IgD-negative memory B cell (primary cell): ENCODE results near the gene FANCC. TPM values are rescaled to one million over a fixed set of nuclear protein-coding genes. Genes with fewer than 3 reads are reported as not detected.
"Not testable (repeated sequence)": the region's sequence is repeated elsewhere in the genome, so short reads cannot be mapped to it uniquely, and the experiment has no call there.

Source experiments
- H3K27ac Mint-ChIP-seq, 3 donors: one replicate each; pipeline ENCODE4 v1.8.0; 2020 to 2022; ENCODE audit warnings: mild to moderate bottlenecking in 3 of 3, mixed read lengths in 3 of 3, moderate library complexity in 1 of 3
- H3K27me3 Mint-ChIP-seq: one replicate; pipeline ENCODE4 v1.8.0; 2021; ENCODE audit warnings: mixed read lengths
- H3K36me3 Mint-ChIP-seq: one replicate; pipeline ENCODE4 v1.8.0; 2020; ENCODE audit warnings: mild to moderate bottlenecking, mixed read lengths
- H3K4me1 Mint-ChIP-seq, 3 donors: one replicate each; pipeline ENCODE4 v1.8.0; 2020 to 2022; ENCODE audit warnings: mixed read lengths in 3 of 3, mild to moderate bottlenecking in 1 of 3
- H3K4me3 Mint-ChIP-seq, 4 donors: one replicate each; pipeline ENCODE4 v1.8.0; 2020 to 2022; ENCODE audit warnings: mild to moderate bottlenecking in 4 of 4, mixed read lengths in 4 of 4, moderate library complexity in 3 of 4
- H3K9me3 Mint-ChIP-seq, 3 donors: one replicate each; pipeline ENCODE4 v1.8.0; 2020 to 2021; ENCODE audit warnings: mixed read lengths in 3 of 3, mild to moderate bottlenecking in 1 of 3
- polyA plus RNA-seq: library from polyadenylated mRNA; unstranded; fragments of 300-500 nt; fragmentation: Illumina TruSeq; gene quantifications from one replicate; pipeline ENCODE4 v1.2.3, GENCODE V29; 2021

The FANCC gene
- polyA plus RNA-seq, 1 donor from 2014 or later = 1.5 TPM

DNA sequence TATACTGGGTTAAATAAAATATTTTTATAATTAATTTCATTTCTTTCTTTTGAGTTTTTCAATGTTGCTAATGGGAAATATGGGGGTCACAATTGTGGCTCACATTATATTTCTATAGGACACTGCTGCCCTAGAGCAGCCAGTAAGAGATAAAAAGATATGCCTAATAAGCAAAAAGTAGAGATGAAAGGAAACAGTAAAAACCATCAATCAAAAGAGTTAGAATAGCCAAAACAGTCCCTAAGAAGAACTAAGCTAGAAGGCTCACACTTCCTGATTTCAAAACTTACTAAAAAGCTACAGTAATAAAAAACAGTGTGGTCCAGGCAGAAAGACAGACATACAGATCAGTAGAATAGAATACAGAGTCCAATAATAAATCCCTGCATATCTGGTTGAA, 104.4 kb downstream of the FANCC start:
- no peaks in the 10 kb centered on the region for H3K27me3 Mint-ChIP-seq
- no peaks in the 10 kb centered on the region for H3K9me3 Mint-ChIP-seq
- no peak overlapping the region for H3K27ac Mint-ChIP-seq
- H3K4me3 Mint-ChIP-seq = no peak overlapping the region
- peaks cover 10 to 18% (median 10%) of the 10 kb centered on the region in 3 donors for H3K4me1 Mint-ChIP-seq
- H3K36me3 Mint-ChIP-seq = peaks cover 8% of the 10 kb centered on the region

DNA sequence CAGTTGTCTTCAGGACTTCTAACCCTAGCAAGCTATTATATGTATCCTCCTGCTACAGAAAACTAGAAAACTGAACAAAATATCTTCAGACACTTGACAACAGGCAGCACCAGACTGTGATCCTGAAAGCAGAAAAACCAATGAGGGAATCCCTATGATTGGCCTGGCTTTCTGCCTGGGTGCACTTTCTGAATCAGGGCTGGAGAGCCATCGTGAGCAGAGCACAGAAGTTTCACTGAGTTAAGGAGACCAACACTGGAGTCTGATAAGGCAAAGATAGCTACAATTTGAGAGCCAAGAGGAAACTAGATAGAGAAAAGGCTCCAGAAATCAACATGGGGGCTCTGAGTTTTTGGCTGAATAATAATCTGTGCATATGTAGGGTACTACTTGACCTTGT, 106.5 kb downstream of the FANCC start:
- H3K4me3 Mint-ChIP-seq = no peak overlapping the region

DNA sequence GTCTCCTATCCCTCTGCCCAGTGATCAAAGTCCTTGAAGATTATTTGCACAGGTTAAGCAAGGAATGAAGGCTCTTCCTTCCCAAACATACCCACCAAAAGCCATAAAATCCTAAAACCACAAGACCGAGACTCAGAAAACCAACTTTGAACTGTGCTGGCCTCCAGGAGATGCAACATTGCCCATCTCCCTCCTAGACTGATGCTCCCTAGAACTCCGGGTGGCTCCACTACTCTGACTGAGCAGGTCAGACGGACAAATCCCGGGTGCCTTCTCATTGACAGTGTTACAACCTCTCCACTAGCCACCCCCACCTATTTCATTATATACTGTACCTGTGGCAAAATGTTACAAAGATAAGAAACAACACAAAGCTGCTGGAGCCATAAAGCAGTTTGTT, 110.1 kb downstream of the FANCC start:
- Mint-ChIP-seq H3K36me3 (peaks cover 4% of the 10 kb centered on the region), H3K4me1 (no peaks in the 10 kb centered on the region), H3K4me3 (no peak overlapping the region), H3K9me3 (no peaks in the 10 kb centered on the region), H3K27ac (no peak overlapping the region), H3K27me3 (no peaks in the 10 kb centered on the region)

More for the DNA sequence above, 106.5 kb downstream of the FANCC start:
- H3K9me3 Mint-ChIP-seq = no peaks in the 10 kb centered on the region
- no peaks in the 10 kb centered on the region for H3K27me3 Mint-ChIP-seq
- H3K4me1 Mint-ChIP-seq = peaks cover 0 to 10% (median 3%) of the 10 kb centered on the region in 3 donors
- peaks cover 9% of the 10 kb centered on the region for H3K36me3 Mint-ChIP-seq
- H3K27ac Mint-ChIP-seq = no peak overlapping the region

DNA sequence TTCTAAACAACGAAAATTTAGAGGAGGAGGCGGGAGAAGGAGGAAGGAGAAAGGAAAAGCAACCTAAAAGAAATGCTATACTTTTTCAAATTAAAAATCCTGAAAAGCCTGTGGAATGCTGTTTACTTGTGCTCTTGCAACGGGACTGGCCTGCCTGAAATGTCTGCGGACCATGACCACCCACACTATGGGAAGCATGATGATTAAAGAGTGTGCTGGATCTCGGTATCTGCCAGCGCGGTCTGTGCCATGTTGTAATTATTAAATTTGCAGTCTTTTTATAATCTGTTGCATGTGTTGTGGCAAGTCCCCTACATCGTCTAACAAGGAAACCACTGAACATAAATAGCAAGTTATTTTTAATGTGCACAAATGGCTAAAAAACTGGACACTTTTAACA, 111.4 kb downstream of the FANCC start:
- no peaks in the 10 kb centered on the region for H3K4me1 Mint-ChIP-seq
- no peak overlapping the region for H3K4me3 Mint-ChIP-seq
- H3K9me3 Mint-ChIP-seq = no peaks in the 10 kb centered on the region
- H3K27me3 Mint-ChIP-seq = no peaks in the 10 kb centered on the region
- no peak overlapping the region for H3K27ac Mint-ChIP-seq
- peaks cover 4% of the 10 kb centered on the region for H3K36me3 Mint-ChIP-seq

DNA sequence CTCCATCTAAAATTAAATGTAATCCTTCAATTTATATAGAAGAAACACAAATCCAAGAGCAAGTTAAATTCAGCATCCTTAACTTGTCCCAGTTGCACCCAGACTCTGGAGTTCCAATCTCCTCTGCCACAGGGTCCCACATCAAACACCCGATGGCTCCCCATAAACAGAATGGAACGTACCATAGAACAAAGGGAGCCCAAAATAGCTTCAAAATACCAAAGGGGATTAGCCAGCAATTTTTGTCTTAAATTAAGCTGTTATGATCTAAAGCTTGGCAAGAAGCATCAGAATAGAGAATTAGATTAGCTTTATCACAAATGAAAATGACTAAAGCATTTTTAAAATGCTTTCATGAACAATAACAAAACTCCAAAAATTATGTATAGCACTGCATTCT, 112.8 kb downstream of the FANCC start:
- Mint-ChIP-seq H3K27ac (no peak overlapping the region), H3K27me3 (no peaks in the 10 kb centered on the region), H3K4me1 (no peaks in the 10 kb centered on the region), H3K9me3 (no peaks in the 10 kb centered on the region), H3K36me3 (peaks cover 4% of the 10 kb centered on the region), H3K4me3 (no peak overlapping the region)

DNA sequence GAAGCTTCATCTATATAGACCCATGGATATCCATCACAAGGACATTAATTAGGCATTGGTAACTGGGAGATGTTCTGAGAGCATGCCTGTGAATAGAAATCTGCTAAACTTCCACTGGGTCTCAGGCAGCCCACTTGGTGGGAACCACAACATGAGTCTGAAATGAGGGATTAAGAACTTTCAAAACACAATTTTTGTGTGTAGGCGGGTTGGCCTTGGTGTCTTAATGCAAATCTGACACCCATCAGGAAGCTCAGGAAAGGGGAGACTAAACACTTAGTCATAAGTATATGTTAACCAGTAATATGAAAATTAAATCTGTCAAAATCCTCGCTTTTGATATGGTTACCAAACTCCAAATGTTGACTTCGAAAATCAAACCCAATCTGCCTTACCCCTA, 113.2 kb downstream of the FANCC start:
- no peak overlapping the region for H3K27ac Mint-ChIP-seq
- no peak overlapping the region for H3K4me3 Mint-ChIP-seq
- no peaks in the 10 kb centered on the region for H3K4me1 Mint-ChIP-seq
- no peaks in the 10 kb centered on the region for H3K9me3 Mint-ChIP-seq
- no peaks in the 10 kb centered on the region for H3K27me3 Mint-ChIP-seq
- H3K36me3 Mint-ChIP-seq = peaks cover 4% of the 10 kb centered on the region

DNA sequence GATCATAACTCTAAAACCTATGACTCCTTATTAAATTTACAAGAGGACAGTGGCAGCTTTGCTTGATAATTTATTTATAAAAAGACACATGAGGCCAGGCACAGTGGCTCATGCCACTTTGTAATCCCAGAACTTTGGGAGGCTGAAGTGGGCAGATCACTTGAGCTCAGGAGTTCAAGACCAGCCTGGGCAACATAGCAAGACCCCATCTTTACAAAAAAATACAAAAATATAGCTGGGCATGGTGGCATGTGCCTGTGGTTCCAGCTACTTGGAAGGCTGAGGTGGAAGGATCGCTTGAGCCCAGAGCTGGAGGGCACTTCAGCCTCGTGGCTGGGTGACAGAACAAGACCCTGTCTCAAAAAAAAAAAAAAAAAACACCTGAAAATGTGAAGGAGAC, 114.5 kb downstream of the FANCC start:
- H3K36me3 Mint-ChIP-seq, H3K27me3 Mint-ChIP-seq: not testable (repeated sequence)

DNA sequence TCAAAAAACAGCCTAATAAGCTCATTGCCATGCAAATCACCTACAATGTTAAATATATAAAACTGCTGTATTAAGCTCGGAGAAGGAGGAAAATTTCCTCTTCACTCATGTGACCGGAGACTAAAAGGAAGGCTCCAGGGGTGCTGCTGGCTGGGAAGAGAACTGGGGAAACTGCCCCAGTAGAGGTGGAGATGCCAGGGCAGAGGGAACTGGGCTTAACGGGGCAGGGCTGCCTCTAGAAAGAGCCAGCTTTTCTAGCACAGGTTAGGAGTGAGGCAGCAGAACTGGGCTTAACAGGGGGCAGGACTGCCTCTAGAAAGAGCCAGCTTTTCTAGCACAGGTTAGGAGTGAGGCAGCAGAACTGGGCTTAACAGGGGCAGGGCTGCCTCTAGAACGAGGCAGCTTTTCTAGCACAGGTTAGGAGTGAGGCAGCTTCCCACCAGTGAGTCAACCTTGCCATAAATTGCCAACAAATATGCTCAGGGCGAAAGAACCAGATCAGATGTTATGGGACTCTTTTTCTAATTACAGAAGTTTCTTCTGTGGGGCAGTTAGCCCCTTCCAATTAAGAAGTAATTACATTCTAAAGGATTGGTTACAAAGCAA, 115.3 kb downstream of the FANCC start:
- no peaks in the 10 kb centered on the region for H3K9me3 Mint-ChIP-seq
- H3K27me3 Mint-ChIP-seq = no peaks in the 10 kb centered on the region
- H3K36me3 Mint-ChIP-seq = peaks cover 2% of the 10 kb centered on the region
- no peak overlapping the region for H3K4me3 Mint-ChIP-seq
- H3K4me1 Mint-ChIP-seq = no peaks in the 10 kb centered on the region
- H3K27ac Mint-ChIP-seq = no peak overlapping the region

More for the DNA sequence above, 114.5 kb downstream of the FANCC start:
- not testable (repeated sequence) for H3K4me1 Mint-ChIP-seq, H3K9me3 Mint-ChIP-seq, H3K27ac Mint-ChIP-seq, H3K4me3 Mint-ChIP-seq

DNA sequence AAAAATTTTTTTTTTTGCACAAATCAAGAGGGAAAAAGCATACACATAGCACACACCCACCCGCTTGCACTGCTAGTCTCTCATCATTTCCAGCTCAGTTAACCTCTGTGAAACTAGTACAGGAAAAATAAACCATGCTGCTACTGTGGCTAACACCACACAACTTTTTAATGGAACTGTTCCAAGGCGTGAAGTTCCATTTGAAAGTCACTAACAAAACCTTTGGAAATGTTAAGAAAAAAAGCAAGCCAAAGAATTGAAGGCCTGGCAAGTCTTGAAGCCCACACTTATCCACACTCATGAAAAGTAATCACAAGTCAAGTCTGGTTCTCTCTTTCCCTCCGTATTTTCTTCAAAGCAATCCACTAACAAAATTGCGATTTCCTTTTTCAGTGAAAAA, 116.3 kb downstream of the FANCC start:
- H3K36me3 Mint-ChIP-seq = peaks cover 2% of the 10 kb centered on the region
- H3K4me1 Mint-ChIP-seq = no peaks in the 10 kb centered on the region
- H3K27ac Mint-ChIP-seq = no peak overlapping the region
- no peaks in the 10 kb centered on the region for H3K9me3 Mint-ChIP-seq
- no peak overlapping the region for H3K4me3 Mint-ChIP-seq
- no peaks in the 10 kb centered on the region for H3K27me3 Mint-ChIP-seq

DNA sequence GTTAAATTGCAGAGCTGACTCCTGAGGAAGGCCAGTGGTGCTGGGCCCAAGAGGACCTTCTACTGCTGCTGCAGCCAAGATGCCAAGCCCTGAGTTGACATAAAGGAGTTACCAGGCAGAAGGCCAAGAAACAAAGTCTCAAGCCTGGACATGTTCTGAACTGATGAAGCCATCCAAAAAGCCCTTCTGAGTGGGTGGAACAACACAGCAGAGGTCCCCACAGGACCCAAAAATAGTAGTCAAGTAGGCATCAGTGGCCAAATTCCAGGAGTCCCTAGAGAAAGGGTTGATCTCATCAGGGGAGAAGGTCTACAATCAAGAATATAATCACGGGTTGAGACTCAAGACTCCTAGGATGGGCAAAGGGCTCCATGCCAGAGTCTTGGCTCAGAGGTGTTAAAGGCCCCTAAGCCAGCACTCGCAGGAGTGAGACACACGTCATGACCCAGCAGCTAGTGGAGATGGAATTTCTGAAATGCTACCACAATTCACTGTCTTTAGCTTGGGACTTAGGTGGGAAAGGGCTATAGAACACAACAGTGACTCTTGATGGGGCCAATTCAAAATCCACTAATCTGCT, 119.7 kb downstream of the FANCC start:
- no peaks in the 10 kb centered on the region for H3K27me3 Mint-ChIP-seq
- peaks cover 2% of the 10 kb centered on the region for H3K36me3 Mint-ChIP-seq
- no peaks in the 10 kb centered on the region for H3K9me3 Mint-ChIP-seq
- H3K27ac Mint-ChIP-seq = no peak overlapping the region
- H3K4me1 Mint-ChIP-seq = peaks cover 0 to 2% (median 0%) of the 10 kb centered on the region in 3 donors
- H3K4me3 Mint-ChIP-seq = no peak overlapping the region

DNA sequence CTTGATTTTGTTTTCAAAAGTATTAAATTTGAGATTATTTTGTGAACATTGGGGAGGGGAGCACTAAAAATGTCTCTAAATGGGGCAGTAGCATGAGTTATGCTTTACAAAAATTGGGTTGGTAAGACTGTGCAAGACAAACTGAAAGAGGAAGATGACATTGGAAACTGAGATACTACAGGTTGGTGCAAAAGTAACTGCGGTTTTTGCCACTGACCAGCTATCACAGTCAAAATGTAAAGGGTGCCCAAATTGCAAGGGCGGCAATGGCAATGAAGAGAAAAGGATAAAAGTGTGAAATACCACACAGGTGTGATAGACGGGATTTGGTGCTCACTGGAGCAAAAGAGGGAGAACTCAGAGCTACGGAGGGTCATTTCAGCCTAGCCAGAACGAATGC, 124.0 kb downstream of the FANCC start:
- Mint-ChIP-seq H3K9me3 (peaks cover 0 to 2% (median 1%) of the 10 kb centered on the region in 3 donors), H3K4me1 (peaks cover 0 to 3% (median 2%) of the 10 kb centered on the region in 3 donors), H3K27ac (no peak overlapping the region), H3K36me3 (peaks cover 7% of the 10 kb centered on the region), H3K4me3 (no peak overlapping the region), H3K27me3 (no peaks in the 10 kb centered on the region)

DNA sequence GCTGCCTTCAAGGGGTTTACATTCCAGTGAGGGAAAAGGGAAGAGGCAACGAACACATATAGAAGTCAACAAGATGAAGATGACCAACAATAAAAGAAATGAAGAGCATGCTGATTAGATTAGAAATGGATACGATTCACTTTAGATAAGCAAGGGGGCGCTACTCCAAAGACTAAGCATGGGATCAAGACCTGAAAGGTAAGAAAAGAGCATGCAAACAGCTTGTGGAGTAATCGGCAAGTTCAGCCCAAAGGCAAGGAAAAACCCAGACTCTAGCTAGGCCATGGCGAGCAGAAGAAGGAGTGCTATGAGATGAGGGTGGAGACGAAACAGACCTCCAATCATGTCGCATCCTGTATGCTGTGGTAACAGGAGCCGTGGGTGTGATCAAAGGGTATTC, 124.4 kb downstream of the FANCC start:
- Mint-ChIP-seq H3K9me3 (peaks cover 0 to 2% (median 1%) of the 10 kb centered on the region in 3 donors), H3K36me3 (peaks cover 7% of the 10 kb centered on the region), H3K27me3 (no peaks in the 10 kb centered on the region)

DNA sequence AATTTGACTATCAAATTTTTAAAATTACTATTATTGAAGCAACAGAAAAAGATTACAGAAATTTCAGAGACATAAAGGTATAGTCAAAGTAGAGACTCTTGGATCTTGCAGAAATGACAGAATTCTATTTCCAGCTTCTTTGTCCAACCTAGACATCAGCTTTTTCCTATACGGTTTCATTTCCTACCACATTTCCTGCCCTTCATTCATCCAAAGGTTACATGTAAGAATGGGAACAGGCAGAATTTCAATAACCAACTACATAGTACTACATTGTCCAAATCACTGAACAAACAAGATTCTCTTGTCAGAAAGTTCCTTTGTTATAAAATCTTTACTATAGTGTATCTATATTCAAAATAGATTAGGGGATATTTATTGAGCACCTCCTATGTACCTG, 124.9 kb downstream of the FANCC start:
- H3K4me1 Mint-ChIP-seq = peaks cover 0 to 3% (median 2%) of the 10 kb centered on the region in 3 donors
- no peaks in the 10 kb centered on the region for H3K27me3 Mint-ChIP-seq
- H3K27ac Mint-ChIP-seq = no peak overlapping the region
- peaks cover 7% of the 10 kb centered on the region for H3K36me3 Mint-ChIP-seq
- H3K9me3 Mint-ChIP-seq = peaks cover 0 to 2% (median 1%) of the 10 kb centered on the region in 3 donors
- H3K4me3 Mint-ChIP-seq = no peak overlapping the region

More for the DNA sequence above, 124.4 kb downstream of the FANCC start:
- H3K4me1 Mint-ChIP-seq = peaks cover 0 to 3% (median 2%) of the 10 kb centered on the region in 3 donors
- no peak overlapping the region for H3K27ac Mint-ChIP-seq
- no peak overlapping the region for H3K4me3 Mint-ChIP-seq

DNA sequence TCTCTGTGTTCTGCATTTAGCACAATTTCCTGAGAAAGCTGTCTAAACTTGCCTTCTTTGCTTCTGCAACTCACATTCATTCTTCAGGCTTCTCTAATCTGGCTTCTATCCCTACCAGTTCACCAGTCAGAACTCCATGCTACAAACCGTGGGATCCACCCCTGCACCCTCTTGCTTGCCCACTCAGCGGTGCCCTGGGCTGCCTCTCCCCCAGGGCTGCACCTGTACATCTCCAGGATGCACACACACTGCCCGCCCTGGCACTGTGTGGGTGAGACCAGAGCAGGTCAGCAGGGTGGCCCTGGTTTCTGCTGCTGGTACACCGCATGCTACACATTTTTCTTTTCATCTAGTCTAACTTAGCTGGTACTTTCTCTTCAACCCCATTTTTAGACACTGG, 127.1 kb downstream of the FANCC start:
- Mint-ChIP-seq H3K36me3 (peaks cover 6% of the 10 kb centered on the region), H3K27me3 (no peaks in the 10 kb centered on the region), H3K4me1 (peaks cover 0 to 3% (median 2%) of the 10 kb centered on the region in 3 donors), H3K27ac (no peak overlapping the region), H3K9me3 (peaks cover 0 to 2% (median 1%) of the 10 kb centered on the region in 3 donors), H3K4me3 (no peak overlapping the region)

DNA sequence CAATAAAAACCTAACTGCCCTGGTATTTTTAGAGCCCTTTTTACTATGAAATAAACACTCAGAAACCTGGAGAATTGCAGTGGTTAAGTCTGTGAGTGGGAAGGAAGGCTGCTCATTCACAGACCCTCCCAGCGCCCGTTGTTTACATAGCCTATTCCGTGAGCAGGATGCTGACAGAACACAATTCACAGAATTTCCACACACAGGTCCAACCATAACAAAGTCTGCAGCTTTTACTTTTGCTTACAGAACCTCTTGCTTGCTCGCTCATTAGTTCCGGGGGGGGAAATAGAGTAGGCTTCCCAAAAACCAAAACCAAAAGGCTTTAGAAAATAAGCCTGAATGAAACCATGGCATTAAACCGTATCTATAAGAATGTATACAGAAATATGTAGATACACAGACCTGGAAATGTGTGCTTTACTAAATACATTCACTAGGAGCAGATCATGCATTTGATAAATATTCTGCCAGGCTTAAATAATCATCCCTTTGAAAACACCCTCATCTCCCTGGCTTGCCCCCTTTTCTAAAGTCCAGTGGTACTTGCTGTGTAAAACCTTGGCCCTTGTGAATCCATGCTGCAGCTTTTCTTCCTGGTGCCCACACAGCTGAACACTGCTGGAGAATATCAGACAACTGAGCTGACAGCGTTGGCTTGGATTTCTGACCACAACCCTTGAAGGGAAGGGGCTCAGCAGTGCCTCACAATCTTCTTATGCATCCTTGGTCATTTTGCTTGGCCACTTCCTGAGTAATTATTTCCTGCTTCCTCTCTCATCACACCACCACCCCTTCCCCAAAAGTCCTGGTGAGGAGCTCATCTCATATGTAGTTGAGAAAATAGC, 128.0 kb downstream of the FANCC start:
- Mint-ChIP-seq H3K4me3 (no peak overlapping the region), H3K4me1 (peaks cover 0 to 3% (median 2%) of the 10 kb centered on the region in 3 donors), H3K27me3 (no peaks in the 10 kb centered on the region), H3K9me3 (peaks cover 0 to 2% (median 1%) of the 10 kb centered on the region in 3 donors), H3K36me3 (peaks cover 6% of the 10 kb centered on the region), H3K27ac (no peak overlapping the region)
